K562 (cell line): ENCODE measurements around the gene LIX1. TPM values are rescaled to one million over a fixed set of nuclear protein-coding genes. Genes with fewer than 3 reads are reported as not detected.

Experiments
- ATAC-seq: fragments of 200-7000 bp; cut with Tn5 transposase; 3 replicates; pipeline ENCODE4 v1.9.1; 2020; ENCODE audit warnings: moderate library complexity
- BruUV-seq: library from RNA; stranded (reverse); fragments of 400-500 nt; replicated peaks from 2 replicates; lab custom pipeline; 2021; lab: Mats Ljungman, UMichigan
- CTCF ChIA-PET: fragments of 300-600 bp; formaldehyde crosslinking; extraction: SDS; loops from one replicate; lab custom pipeline; 2021; ENCODE audit warnings: low intra/inter-chr PET ratio; lab: Yijun Ruan, JAX
- POLR2A ChIA-PET: fragments of 300-600, 350-650 bp; sonication (Branson Sonifier 250); formaldehyde crosslinking; extraction: SDS; loops from one replicate; lab custom pipeline; 2021; ENCODE audit warnings: antibody characterized with exemption, inconsistent platforms; lab: Yijun Ruan, JAX
- DNase-seq, 4 experiments: peaks; one replicate each; pipeline versions ENCODE4 v3.0.0 to v3.0.0-alpha.2; 2011 to 2018; ENCODE audit warnings: low spot score in 3 of 4, mixed read lengths in 3 of 4; ENCODE audit errors: extremely low read depth in 1 of 4
- FAIRE-seq: peaks from 2 replicates; lab custom pipeline; 2011; peaks lifted over from hg19 to GRCh38; lab: Jason Lieb, UNC
- H2AFZ ChIP-seq: 2 replicates; pipeline ENCODE4 v1.6.0; 2011; ENCODE audit warnings: low read depth, low read length, control low read depth, inconsistent platforms
- H3K27ac ChIP-seq: fragments of 200-600 bp; 3 replicates; pipeline ENCODE4 v1.8.0; 2011; ENCODE audit warnings: low read depth, mild to moderate bottlenecking, control low read depth, inconsistent platforms, low read length, moderate library complexity, mixed read lengths; ENCODE audit errors: extremely low read depth
- H3K27me3 ChIP-seq, 2 experiments: fragments of 300-600 bp in 1 of 2; 2 replicates in 1 of 2; 3 replicates in 1 of 2; pipeline versions ENCODE4 v1.6.0 to v1.8.0; 2011; ENCODE audit warnings: inconsistent platforms in 2 of 2, low read length in 2 of 2, mild to moderate bottlenecking in 1 of 2, mixed read lengths in 1 of 2, moderate library complexity in 1 of 2; ENCODE audit not compliant: control insufficient read depth in 2 of 2, insufficient read depth in 2 of 2
- H3K36me3 ChIP-seq: fragments of 300-600 bp; 3 replicates; pipeline ENCODE4 v1.8.0; 2011; ENCODE audit warnings: mild to moderate bottlenecking, low read length, inconsistent platforms; ENCODE audit not compliant: control insufficient read depth, insufficient read depth
- H3K4me1 ChIP-seq, 2 experiments: fragments of 200-600 bp in 1 of 2; replicated peaks in 1 of 2; 2 replicates in 1 of 2; 3 replicates in 1 of 2; pipeline versions ENCODE4 v1.5.1 to v1.8.0; 2011; ENCODE audit warnings: inconsistent platforms in 2 of 2, low read length in 2 of 2, mild to moderate bottlenecking in 1 of 2, mixed read lengths in 1 of 2, moderate library complexity in 1 of 2; ENCODE audit not compliant: control insufficient read depth in 2 of 2, insufficient read depth in 2 of 2
- H3K4me2 ChIP-seq: 2 replicates; pipeline ENCODE4 v1.6.1; 2011; ENCODE audit warnings: low read length, control low read depth, inconsistent platforms, mixed read lengths; ENCODE audit not compliant: insufficient read depth
- H3K4me3 ChIP-seq: fragments of 200-600 bp; sonication (generic), shearing (Covaris generic); 2 replicates; pipeline ENCODE4 v1.5.1; 2016; ENCODE audit warnings: control low read depth, inconsistent platforms
- H3K79me2 ChIP-seq: fragments of 200-600 bp; 3 replicates; pipeline ENCODE4 v1.8.0; 2011; ENCODE audit warnings: low read length, inconsistent platforms; ENCODE audit not compliant: control insufficient read depth, insufficient read depth
- H3K9ac ChIP-seq, 2 experiments: 2 replicates each; pipeline versions ENCODE4 v1.6.0 to v1.6.1; 2011; ENCODE audit warnings: low read depth in 2 of 2, low read length in 2 of 2, control low read depth in 1 of 2, inconsistent platforms in 1 of 2, mild to moderate bottlenecking in 1 of 2, mixed read lengths in 1 of 2; ENCODE audit not compliant: insufficient read depth in 1 of 2
- H3K9me1 ChIP-seq: one replicate; pipeline ENCODE4 v1.6.0; 2011; ENCODE audit warnings: inconsistent platforms, mild to moderate bottlenecking, low read length, moderate library complexity; ENCODE audit not compliant: control insufficient read depth, insufficient read depth
- H3K9me3 ChIP-seq: replicated peaks from 2 replicates; pipeline ENCODE4 v1.5.1; 2011; ENCODE audit warnings: low read depth, low read length, inconsistent platforms; ENCODE audit not compliant: control insufficient read depth, insufficient read depth
- H4K20me1 ChIP-seq: replicated peaks from 2 replicates; pipeline ENCODE4 v1.6.1; 2011; ENCODE audit warnings: low read length, inconsistent platforms, mixed read lengths; ENCODE audit not compliant: control insufficient read depth, insufficient read depth
- ATF3 ChIP-seq, 2 experiments: fragments of 450-650 bp in 1 of 2; sonication (generic) in 1 of 2; formaldehyde crosslinking in 1 of 2; IDR thresholded peaks in 1 of 2; conservative IDR thresholded peaks in 1 of 2; 2 replicates each; pipeline versions ENCODE4 v1.6.1 to v1.8.1; 2016 to 2023; ENCODE audit warnings: mild to moderate bottlenecking in 2 of 2, moderate library complexity in 2 of 2, inconsistent platforms in 1 of 2, missing genetic modification reagents in 1 of 2
- CEBPB ChIP-seq: fragments of 450-650 bp; IDR thresholded peaks from 2 replicates; pipeline ENCODE4 v1.6.1; 2016; ENCODE audit warnings: missing genetic modification characterization, missing compliant biosample characterization
- CEBPG ChIP-seq, 3 experiments: fragments of 200-800 bp in 1 of 3; sonication (Bioruptor generic) in 1 of 3; sonication (generic) in 1 of 3; formaldehyde crosslinking in 1 of 3; IDR thresholded peaks in 2 of 3; conservative IDR thresholded peaks in 1 of 3; 2 replicates each; pipeline versions ENCODE4 v1.6.1 to v1.8.0; 2016 to 2022; ENCODE audit warnings: missing compliant biosample characterization in 2 of 3, missing genetic modification characterization in 2 of 3, mild to moderate bottlenecking in 1 of 3, missing genetic modification reagents in 1 of 3
- FOSL1 ChIP-seq: fragments of 200-800 bp; sonication (Bioruptor generic); conservative IDR thresholded peaks from 2 replicates; pipeline ENCODE4 v1.6.1; 2016; ENCODE audit warnings: missing genetic modification characterization, missing compliant biosample characterization
- FOXM1 ChIP-seq, 2 experiments: fragments of 450-650 bp in 1 of 2; sonication (generic) in 1 of 2; formaldehyde crosslinking in 1 of 2; IDR thresholded peaks; 2 replicates each; pipeline versions ENCODE4 v1.6.1 to v1.9.0; 2017 to 2022; ENCODE audit warnings: low read depth in 2 of 2, mild to moderate bottlenecking in 2 of 2, missing genetic modification reagents in 1 of 2, moderate library complexity in 1 of 2
- ILK ChIP-seq: fragments of 450-650 bp; IDR thresholded peaks from 2 replicates; pipeline ENCODE4 v1.6.1; 2016; ENCODE audit warnings: missing genetic modification characterization, low read depth, mild to moderate bottlenecking, missing compliant biosample characterization, moderate library complexity, borderline replicate concordance
- JUND ChIP-seq, 2 experiments: IDR thresholded peaks; 2 replicates in 1 of 2; 3 replicates in 1 of 2; pipeline ENCODE4 v1.6.1; 2011; ENCODE audit warnings: borderline replicate concordance in 2 of 2, low read depth in 2 of 2, low read length in 2 of 2, improper control_type of control experiment in 1 of 2, missing biosample characterization in 1 of 2, missing genetic modification characterization in 1 of 2, missing genetic modification reagents in 1 of 2
- MTA3 ChIP-seq: fragments of 450-650 bp; formaldehyde crosslinking; IDR thresholded peaks from 2 replicates; pipeline ENCODE4 v1.6.1; 2017; ENCODE audit warnings: mild to moderate bottlenecking, borderline replicate concordance
- NCOA2 ChIP-seq, 2 experiments: fragments of 450-650 bp; IDR thresholded peaks; 2 replicates each; pipeline ENCODE4 v1.6.1; 2018; ENCODE audit warnings: mild to moderate bottlenecking in 2 of 2, moderate library complexity in 1 of 2; ENCODE audit not compliant: partially characterized antibody in 2 of 2
- PHF21A ChIP-seq: fragments of 450-650 bp; IDR thresholded peaks from 2 replicates; pipeline ENCODE4 v1.6.1; 2017; ENCODE audit warnings: low read depth, borderline replicate concordance
- PRMT5 ChIP-seq: sonication (generic); formaldehyde crosslinking; IDR thresholded peaks from 2 replicates; pipeline ENCODE4 v1.5.0; 2020; ENCODE audit warnings: missing genetic modification reagents
- RFX7 ChIP-seq: fragments of 250-450 bp; sonication (Bioruptor Pico); IDR thresholded peaks from 2 replicates; pipeline ENCODE4 v1.5.1; 2021; ENCODE audit warnings: mild to moderate bottlenecking
- SAP30 ChIP-seq: fragments of 200-600 bp; sonication (generic); IDR thresholded peaks from 2 replicates; pipeline ENCODE4 v1.6.1; 2012; ENCODE audit warnings: borderline replicate concordance, low read depth, mild to moderate bottlenecking, moderate library complexity, low read length, control low read depth, inconsistent platforms; ENCODE audit not compliant: insufficient read depth, poor library complexity, severe bottlenecking
- SMAD1 ChIP-seq: fragments of 150-350 bp; IDR thresholded peaks from 2 replicates; pipeline ENCODE4 v1.6.1; 2014; ENCODE audit warnings: low read length, low read depth; ENCODE audit not compliant: partially characterized antibody
- SREBF1 ChIP-seq: fragments of 150-350 bp; IDR thresholded peaks from 2 replicates; pipeline ENCODE4 v1.6.1; 2014; ENCODE audit warnings: antibody characterized with exemption, low read depth, low read length, borderline replicate concordance
- TCF7L2 ChIP-seq: fragments of 150-350 bp; IDR thresholded peaks from 2 replicates; pipeline ENCODE4 v1.6.1; 2016; ENCODE audit warnings: low read depth, mild to moderate bottlenecking, low read length, moderate library complexity
- ZNF384 ChIP-seq: IDR thresholded peaks from 2 replicates; pipeline ENCODE4 v1.6.1; 2012; ENCODE audit warnings: low read depth, low read length, improper control_type of control experiment
- ZNF561 ChIP-seq: fragments of 450-650 bp; formaldehyde crosslinking; conservative IDR thresholded peaks from 2 replicates; pipeline ENCODE4 v1.4.0; 2020; ENCODE audit warnings: mild to moderate bottlenecking, moderate library complexity
- ZNF644 ChIP-seq: fragments of 200-800 bp; sonication (Bioruptor generic); IDR thresholded peaks from 2 replicates; pipeline ENCODE4 v1.6.1; 2016; ENCODE audit warnings: low read depth, missing genetic modification characterization, missing compliant biosample characterization
- WGBS: fragments of 100-300 bp; shearing (Covaris generic); methylation state at CpG from one replicate; pipeline ENCODE4 v1.1.6; 2016; ENCODE audit warnings: low coverage, mixed read lengths; ENCODE audit not compliant: insufficient coverage; ENCODE audit errors: missing lambda C conversion rate; 5-methylcytosine and 5-hydroxymethylcytosine counted together
- in situ Hi-C: fragments of 300-500 bp; cut with MboI; formaldehyde crosslinking; loops from 4 replicates; pipeline ENCODE4 v1.15.0; 2018; ENCODE audit warnings: inconsistent platforms, mixed read lengths
- intact Hi-C: fragments of 100-400 bp; cut with micrococcal nuclease; formaldehyde crosslinking; loops from 2 replicates; pipeline ENCODE4 v1.14.2; 2022
- polyA plus RNA-seq, 8 experiments: library from polyadenylated mRNA; depleted of rRNA in 4 of 8; stranded (reverse) in 5 of 8; unstranded in 3 of 8; fragments of >200 nt; fragmentation: Nextera tagmentation in 2 of 8; fragmentation: Illumina TruSeq in 1 of 8; extraction: Ambion mirVana in 2 of 8; extraction: Trizol in 1 of 8; gene quantifications; 2 replicates each; pipeline versions ENCODE4 v1.2.1 to v1.2.3, GENCODE V29; 2011 to 2014; ENCODE audit warnings: inconsistent platforms in 1 of 8, missing spikeins in 1 of 8
- total RNA-seq, 7 experiments: library from RNA; depleted of rRNA in 6 of 7; stranded (reverse); fragments of >200 nt in 6 of 7; fragmentation: Illumina TruSeq in 2 of 7; extraction: Trizol in 2 of 7; gene quantifications; 2 replicates each; pipeline versions ENCODE4 v1.2.1 to v1.2.3, GENCODE V29; 2011 to 2021; ENCODE audit warnings: low replicate concordance in 1 of 7

LIX1 gene
- total and polyA plus RNA-seq, 9 of the 15 experiments (the other 6 are each of a cell fraction or from before 2014, with no cell fraction given) = 0.01 to 0.18 TPM; not detected in 7

DNA sequence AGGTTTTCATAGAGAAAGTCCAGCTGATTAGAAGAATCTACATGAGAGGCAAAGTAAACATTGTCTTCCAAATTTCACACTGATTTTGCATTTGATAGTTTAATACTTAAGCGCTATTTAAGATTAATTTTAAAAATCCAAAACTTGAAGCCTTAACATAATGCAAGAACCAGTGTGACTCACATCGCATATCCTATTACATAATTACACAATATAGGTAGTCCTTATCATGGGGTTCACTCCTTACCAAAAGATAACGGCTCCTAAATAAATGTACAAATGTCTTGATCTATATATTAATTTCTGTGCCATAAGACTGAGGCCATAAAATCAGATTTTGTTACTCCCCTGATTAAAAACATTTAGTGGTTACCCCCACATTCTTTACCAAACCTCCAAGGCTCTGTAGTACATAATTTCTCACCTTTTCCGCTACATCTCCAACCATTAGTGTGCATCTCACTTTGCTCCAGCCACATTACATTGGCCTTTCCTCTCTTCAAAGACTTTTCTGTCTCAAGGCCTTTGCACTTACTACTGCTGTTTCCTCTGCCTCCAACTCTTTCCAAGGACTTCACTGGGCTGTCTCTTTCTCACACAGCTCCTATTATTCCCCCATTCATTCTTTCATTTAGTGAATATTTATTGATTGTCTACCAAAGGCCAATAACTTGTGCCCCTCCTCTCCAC is 39.6 kb upstream of the LIX1 start:
- no peak for ATAC-seq
- Histone ChIP-seq H3K9me3 (no peaks in the 10 kb centered on the region), H3K79me2 (peaks cover 44% of the 10 kb centered on the region), H3K36me3 (peaks cover 36% of the 10 kb centered on the region), H2AFZ (no peak overlapping the region), H4K20me1 (no peaks in the 10 kb centered on the region), H3K9me1 (no peaks in the 10 kb centered on the region), H3K27ac (no peak overlapping the region; the same call in 2 of the 3 replicates), H3K9ac (peak overlapping the region; percentile 77 to 88; a peak in 3 of 4 replicates), H3K4me1 (peaks cover 0 to 5% of the 10 kb centered on the region in 2 experiments; a peak in 3 of 5 replicates), H3K27me3 (no peaks in the 10 kb centered on the region), H3K4me2 (peak overlapping the region; percentile 96), H3K4me3 (peak overlapping the region; percentile 74)
- peak in 1 of 4 experiments; percentile 10 for DNase-seq
- 10% methylated on average over 4 of the region's 4 CpGs for WGBS
- in situ Hi-C loops (loop anchor here (25.0 kb wide), 1 partner anchor 1855 kb away; no protein-coding TSS in a partner anchor), intact Hi-C loops (no loop called here)
- CTCF ChIA-PET = no interaction called here
- BruUV-seq = no TSS peak
- POLR2A ChIA-PET = interaction anchor here (1.4 to 1.6 kb wide), 2 partner anchors 15 to 374 kb away, joined by 3 to 6 read pairs; partner anchors contain the start of gene ERAP1
- FAIRE-seq = no peak
- TF ChIP-seq ATF3 (IDR thresholded peaks at IDR 0.05) = peak; percentile 53
- TF ChIP-seq ATF3 (CRISPR knock-in tag; conservative IDR thresholded peaks at IDR 0.05) = no peak
- TF ChIP-seq SREBF1 = no peak
- no peak for TF ChIP-seq FOXM1 (IDR thresholded peaks at IDR 0.05; ENCODE audit: low read depth)
- no peak for TF ChIP-seq FOXM1 (CRISPR knock-in tag; IDR thresholded peaks at IDR 0.05; ENCODE audit: low read depth)
- TF ChIP-seq ZNF384 = no peak
- TF ChIP-seq ILK (tag) = no peak
- TF ChIP-seq MTA3 = no peak
- TF ChIP-seq SAP30 = no peak
- TF ChIP-seq ZNF561 = no peak
- 0 out of 2 replicates have a peak, but pooled peaks have one; percentile 20 for TF ChIP-seq JUND (IDR thresholded peaks at IDR 0.05; ENCODE audit: borderline replicate concordance, low read depth, low read length)
- TF ChIP-seq JUND (tag; IDR thresholded peaks at IDR 0.05; ENCODE audit: borderline replicate concordance, low read depth, low read length) = no peak; the same call in 2 of the 3 replicates
- TF ChIP-seq FOSL1 = peak; percentile 47; the same call in 1 of the 2 replicates
- TF ChIP-seq PHF21A = no peak
- TF ChIP-seq ZNF644 (tag) = no peak
- TF ChIP-seq CEBPG (CRISPR knock-in tag; IDR thresholded peaks at IDR 0.05) = no peak
- TF ChIP-seq CEBPG (tag; conservative IDR thresholded peaks at IDR 0.05 in 1 of 2, IDR thresholded peaks at IDR 0.05 in 1 of 2) = peak in 1 of 2 experiments; percentile 63; a peak in 3 of 4 replicates
- no peak for TF ChIP-seq SMAD1
- peak; percentile 67 for TF ChIP-seq CEBPB
- peak in 1 of 2 experiments; percentile 13 for TF ChIP-seq NCOA2 (IDR thresholded peaks at IDR 0.05; ENCODE audit: partially characterized antibody in 2 of 2)
- TF ChIP-seq RFX7 (CRISPR knock-in tag) = no peak
- TF ChIP-seq PRMT5 (CRISPR knock-in tag) = no peak
- no peak for TF ChIP-seq TCF7L2
